ENCODE results near the gene CDHR2.
A peak's percentile ranks its signal among the peaks of the same experiment; 100 is the strongest.

Gene CDHR2

GRCh38 chr5:176548967-176549444 is at the start of gene CDHR2:
Gene CDHR2, plus strand, starts transcription at chr5:176549342. Its CDS starts 16,011 bp downstream, at chr5:176565353.
- no peak for DNase-seq

GRCh38 chr5:176500511-176500910 is 48.6 kb upstream of the CDHR2 start:
- DNase-seq = no peak

- no peak for DNase-seq
Measured at GRCh38 chr5:176501333-176501732, 47.8 kb upstream of the CDHR2 start.

GRCh38 chr5:176503496-176503895 is 45.6 kb upstream of the CDHR2 start:
- DNase-seq = no peak

GRCh38 chr5:176507911-176508310 is 41.2 kb upstream of the CDHR2 start:
- DNase-seq = no peak

GRCh38 chr5:176508603-176509002 is 40.5 kb upstream of the CDHR2 start:
- DNase-seq = no peak

GRCh38 chr5:176513788-176514187 is 35.4 kb upstream of the CDHR2 start:
- DNase-seq = no peak

GRCh38 chr5:176514244-176514950 is 34.7 kb upstream of the CDHR2 start:
- DNase-seq = no peak

GRCh38 chr5:176515396-176515795 is 33.7 kb upstream of the CDHR2 start:
- no peak for DNase-seq

- DNase-seq = no peak
Measured at GRCh38 chr5:176517053-176517661, 32.0 kb upstream of the CDHR2 start.

- no peak for DNase-seq
Measured at GRCh38 chr5:176519810-176520720, 29.1 kb upstream of the CDHR2 start.

GRCh38 chr5:176521286-176521685 is 27.9 kb upstream of the CDHR2 start:
- no peak for DNase-seq

GRCh38 chr5:176521699-176522263 is 27.4 kb upstream of the CDHR2 start:
- DNase-seq = no peak

GRCh38 chr5:176524138-176524537 is 25.0 kb upstream of the CDHR2 start:
- DNase-seq = no peak

GRCh38 chr5:176524987-176525386 is 24.2 kb upstream of the CDHR2 start:
- DNase-seq = no peak

- DNase-seq = no peak
Measured at GRCh38 chr5:176525677-176526076, 23.5 kb upstream of the CDHR2 start.

- no peak for DNase-seq
Measured at GRCh38 chr5:176526462-176526861, 22.7 kb upstream of the CDHR2 start.

- DNase-seq = no peak
Measured at GRCh38 chr5:176527246-176528222, 21.6 kb upstream of the CDHR2 start.

- no peak for DNase-seq
Measured at GRCh38 chr5:176528301-176528700, 20.8 kb upstream of the CDHR2 start.

GRCh38 chr5:176528761-176529115 is 20.4 kb upstream of the CDHR2 start:
- DNase-seq = no peak

- DNase-seq = peak; percentile 24
Measured at GRCh38 chr5:176529116-176529740, 19.9 kb upstream of the CDHR2 start.

Data from CD4-positive, alpha-beta T cell treated with Interferon gamma for 1 hour (primary cell).